Measurements from ENCODE around the gene ADGRG6.

DNA sequence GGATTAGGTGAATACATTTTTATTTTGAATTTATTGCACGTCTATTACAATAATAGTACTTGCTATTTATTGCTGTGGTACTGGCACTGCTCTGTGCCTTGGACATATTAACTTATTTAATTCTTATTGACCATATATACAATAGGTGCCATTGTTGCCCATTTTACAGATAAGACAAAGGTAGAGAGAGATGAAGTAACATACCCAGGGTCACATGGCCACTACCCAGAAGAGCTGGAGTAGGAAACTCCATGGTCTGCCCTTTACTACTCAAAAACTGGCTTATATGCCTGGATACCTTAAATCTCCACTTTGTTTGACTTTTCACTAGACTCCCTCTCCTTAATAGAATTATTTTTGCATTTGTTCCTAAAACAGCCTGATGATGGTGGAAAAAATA lies 67.5 kb downstream of the ADGRG6 start:
- TF ChIP-seq ZNF274 (IDR thresholded peaks at IDR 0.05; ENCODE audit: low read depth, low read length) (no peak), YY1 (IDR thresholded peaks at IDR 0.05; ENCODE audit: insufficient read depth, insufficient read length) (no peak)

All from NT2/D1 (cell line).